Measurements from ENCODE around the gene TBL1X.
"Not testable (repeated sequence)": the region's sequence is repeated elsewhere in the genome, so short reads cannot be mapped to it uniquely, and the experiment has no call there.

Gene TBL1X

DNA sequence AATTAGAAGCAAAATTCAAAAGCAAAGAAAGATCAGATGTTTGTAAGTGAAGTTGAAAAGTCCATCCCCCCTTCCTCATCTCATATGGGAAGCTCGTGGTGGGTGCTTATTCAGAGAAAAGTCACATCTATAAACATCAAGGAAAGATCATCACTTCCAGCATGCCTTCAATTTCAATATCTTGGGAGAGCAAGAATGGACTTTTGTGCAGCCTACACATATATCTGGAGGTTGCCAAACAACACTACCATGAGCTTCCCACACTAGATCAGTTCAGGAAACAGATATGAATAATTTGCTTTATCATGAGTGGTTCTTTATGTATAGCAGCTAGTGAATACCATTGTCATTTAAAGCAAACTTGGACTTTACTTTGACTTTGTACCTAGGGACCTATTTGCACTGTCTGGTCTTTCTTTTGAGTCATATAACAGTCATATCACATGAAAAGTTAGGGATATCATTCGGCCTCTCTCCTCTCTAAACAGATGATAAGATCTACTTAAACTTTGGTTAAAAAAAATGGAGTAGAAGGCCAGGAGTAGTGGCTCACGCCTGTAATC lies 5.6 kb upstream of the TBL1X start:
- ATAC-seq = no peak
- DNase-seq = no peak

DNA sequence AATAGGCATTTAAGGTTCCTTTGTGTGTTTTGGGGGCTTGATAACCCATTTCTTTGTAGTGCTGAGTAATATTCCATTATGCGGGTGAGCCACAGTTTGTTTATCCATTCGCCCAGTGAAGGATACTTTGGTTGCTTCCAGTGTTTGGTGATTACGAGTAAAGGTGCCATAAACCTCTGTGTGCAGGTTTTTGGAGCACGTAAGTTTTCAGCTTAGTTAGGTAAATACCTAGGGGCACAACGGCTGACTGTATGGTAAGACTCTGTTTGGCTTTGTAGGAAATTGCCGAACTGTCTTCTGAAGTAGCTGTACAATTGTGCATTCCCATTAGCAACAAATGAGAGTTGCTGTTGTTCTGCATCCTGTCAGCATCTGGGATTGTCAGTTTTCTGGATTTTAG lies 3.8 kb upstream of the TBL1X start:
- no peak for ATAC-seq
- DNase-seq = no peak

DNA sequence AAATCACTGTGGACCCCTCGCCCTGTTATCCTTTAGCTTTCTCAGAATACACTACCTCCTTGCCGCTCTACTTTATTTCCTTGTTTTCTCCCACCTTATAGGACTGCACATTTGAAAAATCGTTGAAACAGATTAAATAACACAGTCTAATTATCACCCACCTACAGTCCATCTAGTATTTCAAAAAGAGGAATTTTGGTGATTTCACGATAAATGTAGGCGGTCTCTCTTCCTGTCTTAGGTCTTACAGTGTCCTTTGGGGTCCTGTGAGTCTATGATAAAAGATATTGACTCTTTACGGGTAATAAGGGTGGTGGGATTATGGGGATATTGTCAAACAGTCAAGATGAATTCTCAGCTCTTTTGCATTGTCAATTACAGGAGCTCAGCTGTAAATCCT lies 2.4 kb upstream of the TBL1X start:
- DNase-seq = no peak
- no peak for ATAC-seq

DNA sequence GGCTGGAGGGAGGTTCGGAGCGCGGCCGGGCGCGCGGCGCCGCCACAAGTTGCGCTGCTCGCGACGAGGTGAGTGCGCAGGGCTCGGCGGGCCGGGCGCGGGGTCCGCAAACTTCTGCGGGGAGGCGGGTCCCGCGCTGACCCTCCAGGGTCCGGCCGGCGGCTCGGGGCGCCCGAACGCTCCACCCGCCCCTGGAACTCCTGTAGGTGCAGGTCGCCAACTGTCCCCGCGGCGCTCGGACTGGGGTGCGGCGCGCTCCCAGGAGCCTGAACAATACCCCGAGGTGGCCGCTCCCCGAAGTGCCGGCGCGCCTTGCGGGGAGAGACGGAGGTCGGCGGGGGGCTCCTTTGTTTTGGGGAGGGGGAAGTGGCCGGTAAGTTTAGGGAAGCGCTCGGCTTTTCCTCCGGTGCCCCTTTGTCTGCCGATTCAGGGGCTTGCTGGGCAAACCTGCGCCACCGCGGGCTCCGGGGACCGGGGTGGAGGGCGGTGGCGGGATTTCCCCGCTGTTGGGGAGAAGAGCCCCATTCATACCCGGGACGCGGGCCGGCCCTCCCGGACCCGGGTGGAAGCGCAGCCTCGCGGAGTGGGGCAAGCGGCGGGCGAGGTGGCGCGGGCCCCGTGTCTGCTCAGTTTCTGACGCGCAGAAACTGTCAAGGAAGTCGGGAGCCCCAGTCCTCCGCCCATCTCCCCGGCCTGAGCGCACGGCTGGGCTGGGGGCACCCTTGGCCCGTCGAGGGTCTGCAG lies 694 bp downstream of the TBL1X start:
- ATAC-seq = no peak

DNA sequence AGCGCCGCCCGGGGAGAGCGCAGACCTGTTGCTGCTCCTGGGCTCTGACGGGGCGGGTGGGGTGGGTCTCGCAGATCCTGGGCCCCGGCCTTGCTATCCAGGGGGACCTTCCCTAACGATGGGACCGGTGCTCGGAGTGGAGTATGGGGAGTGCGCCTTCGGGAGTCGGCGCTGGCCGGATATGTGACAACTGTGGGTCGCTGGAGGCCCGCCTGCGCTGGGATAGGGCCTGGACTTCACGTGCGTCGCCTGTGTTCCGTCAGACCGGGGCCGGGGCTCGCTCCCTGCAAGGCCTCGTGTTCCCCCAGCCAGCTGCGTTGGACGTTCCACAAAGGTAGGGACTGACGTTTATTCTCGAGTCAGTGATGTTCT lies 1.3 kb downstream of the TBL1X start:
- DNase-seq (peak; percentile 36), ATAC-seq (no peak)

More for the DNA sequence above, 694 bp downstream of the TBL1X start:
- DNase-seq = peak; percentile 46

DNA sequence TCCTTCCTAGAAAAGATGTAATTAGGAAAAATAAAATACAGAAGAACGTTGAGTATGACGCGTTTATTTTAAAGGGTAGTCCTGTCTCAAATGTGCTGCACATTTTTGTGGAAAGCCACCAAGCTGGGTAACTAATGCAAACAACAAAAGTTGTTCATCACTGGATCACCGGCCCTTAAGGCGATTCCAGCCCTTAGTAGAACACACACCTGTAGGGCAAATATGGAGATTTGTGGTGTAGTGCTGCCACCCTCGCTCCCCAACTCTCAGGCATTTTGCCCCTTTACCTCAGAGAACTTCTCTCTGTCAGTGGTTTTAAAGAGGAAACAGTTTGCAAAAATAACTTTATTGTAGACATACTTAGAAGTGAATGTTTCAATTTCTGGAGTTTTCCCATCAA lies 1.9 kb downstream of the TBL1X start:
- ATAC-seq (no peak), DNase-seq (no peak)

DNA sequence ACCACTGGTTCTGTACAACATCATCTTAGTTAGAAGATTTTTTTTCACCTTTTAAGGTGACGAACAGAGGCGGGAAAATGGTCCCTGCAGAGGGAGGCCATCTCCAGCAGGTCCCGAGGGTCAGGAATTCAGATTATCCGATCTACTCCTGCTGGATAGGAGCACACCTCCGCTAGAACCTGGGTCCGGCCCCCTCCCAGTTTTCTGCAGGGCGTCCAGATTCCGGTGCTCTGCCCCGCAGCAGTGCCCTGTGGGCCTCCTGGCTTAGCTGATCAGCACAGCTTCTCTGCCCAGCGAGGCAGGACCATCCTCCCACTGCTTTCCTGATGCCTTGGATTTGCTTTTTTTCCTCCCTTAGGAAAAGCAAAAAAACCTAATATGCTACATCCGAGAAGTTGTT lies 2.3 kb downstream of the TBL1X start:
- DNase-seq (no peak), ATAC-seq (no peak)

DNA sequence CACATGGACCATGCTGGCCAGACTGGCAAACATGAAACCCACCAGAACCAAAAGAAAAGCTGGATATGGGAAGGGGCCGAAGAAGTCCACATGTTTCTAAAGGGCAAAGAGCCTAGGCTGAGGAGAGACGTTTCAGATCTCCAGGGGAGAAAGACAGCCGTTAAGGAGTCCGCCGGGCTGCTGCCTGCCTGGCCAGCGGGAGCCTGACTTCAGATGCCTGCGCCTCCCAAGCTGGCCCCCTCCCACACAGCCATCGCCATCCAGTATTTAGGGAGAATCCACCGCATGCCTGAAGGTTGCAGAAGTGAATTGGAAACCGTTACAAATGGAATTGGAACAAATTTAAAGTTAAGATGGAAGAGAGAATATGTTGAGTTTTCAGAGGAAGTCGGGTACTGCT lies 2.9 kb downstream of the TBL1X start:
- no peak for DNase-seq
- ATAC-seq = no peak

DNA sequence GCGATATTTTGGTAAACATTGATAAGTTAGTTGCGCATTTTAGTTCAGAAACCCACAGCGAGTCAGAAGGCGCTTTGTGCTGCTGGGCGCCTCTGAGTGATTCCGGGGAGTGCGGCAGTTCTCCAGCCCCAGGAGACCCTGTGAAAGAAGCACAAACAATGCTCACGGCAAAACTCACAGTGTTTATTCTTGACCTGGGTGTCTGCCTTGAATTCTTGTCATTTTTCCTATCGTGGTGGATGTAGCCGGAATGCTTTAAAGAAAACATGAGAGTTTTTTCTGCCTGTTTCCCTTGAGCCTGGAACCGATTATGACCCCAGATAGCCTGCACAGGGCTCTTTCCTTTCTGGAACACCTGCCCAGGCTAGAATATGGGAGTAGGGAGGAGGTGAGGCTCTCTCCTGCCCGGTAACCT lies 6.7 kb downstream of the TBL1X start:
- ATAC-seq (no peak), DNase-seq (no peak)

DNA sequence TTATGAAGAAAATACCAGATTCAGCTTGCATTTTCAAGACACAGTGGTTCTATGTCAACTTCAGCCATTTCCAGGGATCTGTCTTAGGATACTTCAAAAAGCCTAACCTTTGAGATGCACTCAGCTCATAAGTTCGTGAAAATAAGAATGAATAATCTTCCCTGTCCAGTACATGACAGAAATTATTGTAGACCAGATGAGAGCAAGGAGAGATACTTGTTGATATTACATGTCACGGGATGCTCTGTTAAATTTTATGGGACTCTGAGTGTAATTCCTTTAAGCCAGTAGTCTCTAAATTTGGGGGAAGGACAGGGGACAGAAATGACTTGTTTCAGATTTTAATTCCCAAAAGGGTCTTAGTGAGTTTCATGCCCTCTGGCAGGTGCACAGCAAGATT lies 8.8 kb downstream of the TBL1X start:
- ATAC-seq = no peak
- DNase-seq = no peak

DNA sequence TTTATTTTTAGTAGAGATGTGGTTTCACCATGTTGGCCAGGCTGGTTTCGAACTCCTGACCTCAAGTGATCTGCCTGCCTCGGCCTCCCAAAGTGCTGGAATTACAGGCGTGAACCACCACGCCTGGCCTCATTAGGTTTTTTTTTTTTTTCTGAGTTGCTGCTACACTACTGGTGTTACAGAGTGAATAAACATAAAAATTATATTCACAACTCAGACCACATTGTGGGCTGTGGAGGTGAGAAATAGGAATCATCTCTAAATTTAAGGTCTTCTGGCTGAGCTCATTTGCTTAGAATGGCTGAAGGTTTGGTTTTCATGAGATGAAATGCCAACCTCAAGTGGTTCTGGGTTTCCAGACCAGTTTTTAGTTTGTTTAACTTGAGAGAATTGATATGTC lies 10.6 kb downstream of the TBL1X start:
- peak; percentile 52 for ATAC-seq
- not testable (repeated sequence) for DNase-seq

DNA sequence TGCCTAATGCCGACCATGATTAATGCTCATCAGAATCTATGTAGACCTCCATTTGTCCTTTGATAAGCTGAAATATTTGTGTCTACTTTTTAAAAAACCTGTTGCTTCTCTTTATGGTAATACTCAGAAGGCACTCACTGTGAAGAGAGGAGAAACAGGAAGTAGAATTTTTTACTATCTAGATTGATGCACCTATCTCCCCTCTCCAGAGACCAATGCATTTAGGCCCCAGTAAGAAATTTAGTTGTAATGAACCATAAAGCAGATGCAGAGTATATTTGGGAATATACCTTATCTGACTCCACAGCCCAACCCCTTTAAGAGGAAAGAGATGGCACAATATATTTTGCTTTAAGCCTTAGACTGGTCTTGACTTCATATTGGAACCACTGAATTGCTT lies 11.1 kb downstream of the TBL1X start:
- DNase-seq (no peak), ATAC-seq (no peak)

DNA sequence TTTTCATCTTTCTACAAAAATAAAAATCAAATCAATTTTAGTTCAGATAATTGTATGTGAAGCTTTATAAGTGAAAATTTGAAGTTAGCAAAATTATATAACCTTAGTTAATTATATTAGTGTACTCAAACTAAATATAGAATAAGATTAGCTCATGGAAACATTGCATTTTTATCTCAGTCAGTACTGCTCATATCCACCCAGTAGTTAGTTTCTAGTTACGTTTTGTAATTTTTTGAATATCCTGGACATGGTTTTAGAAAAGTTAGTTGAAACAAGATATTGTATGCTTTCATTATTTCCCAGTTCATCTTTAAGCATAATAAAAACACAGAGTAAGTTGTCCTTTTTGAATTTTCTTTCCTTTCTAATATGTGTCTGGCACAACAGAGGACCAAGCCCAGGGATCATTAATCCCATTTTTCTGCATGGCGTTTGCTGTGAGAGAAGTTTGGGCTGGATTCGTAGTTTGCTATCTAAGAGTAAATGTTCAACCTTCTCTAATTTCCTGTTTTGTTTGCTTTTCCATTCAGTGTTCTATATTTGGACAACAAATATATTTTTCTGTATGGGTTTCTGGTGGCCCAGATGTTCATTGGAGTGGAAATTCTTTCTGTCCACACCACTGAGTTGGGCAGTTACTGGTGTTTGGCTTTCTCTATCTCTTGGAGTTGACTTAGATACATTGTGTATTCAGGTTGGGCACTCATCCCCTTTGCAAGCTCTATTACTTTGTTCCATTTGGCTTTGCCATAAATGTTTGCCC lies 12.1 kb downstream of the TBL1X start:
- DNase-seq (no peak), ATAC-seq (no peak)

DNA sequence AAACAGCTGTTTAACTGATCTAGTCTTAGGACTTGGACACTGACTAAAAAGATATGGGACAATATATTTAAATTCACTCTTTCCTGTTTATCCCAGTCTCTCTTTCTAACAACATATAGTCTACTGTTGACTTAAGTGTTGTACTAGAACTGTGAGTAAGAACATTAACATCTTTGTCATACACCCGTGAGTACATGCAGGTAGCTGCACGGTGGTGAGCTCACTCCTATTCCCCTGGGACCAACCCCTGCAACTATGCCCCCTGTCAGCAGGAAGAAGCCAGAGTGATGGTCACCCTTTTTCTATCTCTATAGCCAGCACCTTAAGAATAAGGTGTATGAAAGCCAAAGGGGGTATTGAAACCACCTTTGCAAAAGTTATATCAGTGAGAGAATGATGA lies 17.6 kb downstream of the TBL1X start:
- no peak for DNase-seq

DNA sequence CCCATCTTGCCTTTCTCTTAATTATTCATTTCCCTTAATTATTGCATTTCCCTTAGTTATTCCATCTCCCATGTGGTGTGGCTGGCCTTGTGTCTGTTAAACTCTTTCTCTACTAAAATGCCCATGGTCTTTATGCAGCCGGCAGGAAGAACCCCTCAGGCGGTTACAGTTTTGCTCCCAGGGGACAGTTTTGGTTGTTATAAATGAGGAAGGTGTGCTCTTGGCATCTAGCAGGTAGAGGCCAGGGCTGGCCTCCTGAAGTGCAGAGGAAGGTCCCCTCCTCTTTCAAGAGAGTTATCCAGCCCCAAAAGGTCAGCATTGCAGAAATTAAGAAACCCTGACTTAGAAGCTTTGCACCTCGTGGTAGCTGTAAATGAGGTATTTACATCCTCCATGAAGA lies 18.0 kb downstream of the TBL1X start:
- ATAC-seq = no peak
- no peak for DNase-seq

More for the DNA sequence above, 17.6 kb downstream of the TBL1X start:
- no peak for ATAC-seq

DNA sequence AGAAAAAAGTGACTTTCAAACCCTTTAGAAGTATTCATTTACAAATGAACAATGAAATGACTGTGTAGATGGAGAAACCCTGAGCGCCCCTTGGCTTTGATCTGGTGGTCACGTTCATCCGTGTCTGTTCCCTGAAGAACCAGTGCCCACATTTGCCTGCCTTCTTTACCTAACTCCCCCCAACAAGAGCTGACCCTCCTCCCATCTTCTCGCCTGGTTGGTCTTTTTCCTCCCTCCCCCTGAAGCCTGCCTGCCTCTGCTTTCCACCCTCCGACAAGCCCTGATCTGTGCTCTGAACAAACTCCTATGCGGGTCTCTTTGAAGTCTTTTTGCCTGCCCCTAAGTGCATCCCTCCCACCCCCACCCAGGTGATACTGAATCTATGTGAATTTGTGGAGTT lies 18.5 kb downstream of the TBL1X start:
- ATAC-seq (no peak), DNase-seq (no peak)

DNA sequence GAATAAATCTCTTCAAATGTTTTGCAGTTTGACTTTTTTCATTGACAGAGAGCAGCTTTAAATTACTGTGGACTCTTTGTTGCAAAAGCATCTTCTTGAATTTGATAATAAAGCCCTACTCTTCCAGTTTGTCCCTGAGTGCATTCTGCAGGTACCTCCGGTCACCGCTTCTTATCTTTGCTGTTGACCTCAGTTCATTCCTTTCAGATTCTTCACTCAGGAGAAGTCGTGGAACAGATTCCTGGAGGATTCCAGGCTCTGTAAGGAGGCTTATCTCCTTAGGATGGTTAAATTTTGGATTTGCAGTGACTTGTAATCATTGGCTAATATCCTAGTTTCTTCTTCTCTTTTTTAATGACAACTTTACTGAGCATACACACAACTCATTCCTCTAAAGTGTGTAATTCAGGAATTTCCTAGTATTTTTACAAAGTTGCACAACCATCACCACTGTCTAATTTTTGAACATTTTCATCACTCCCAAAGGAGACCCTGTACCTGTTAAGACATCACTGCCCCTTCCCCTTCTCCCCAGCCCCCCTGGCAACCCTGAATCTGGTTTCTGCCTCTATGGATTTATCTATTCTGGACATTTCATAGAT lies 22.0 kb downstream of the TBL1X start:
- no peak for ATAC-seq
- no peak for DNase-seq

DNA sequence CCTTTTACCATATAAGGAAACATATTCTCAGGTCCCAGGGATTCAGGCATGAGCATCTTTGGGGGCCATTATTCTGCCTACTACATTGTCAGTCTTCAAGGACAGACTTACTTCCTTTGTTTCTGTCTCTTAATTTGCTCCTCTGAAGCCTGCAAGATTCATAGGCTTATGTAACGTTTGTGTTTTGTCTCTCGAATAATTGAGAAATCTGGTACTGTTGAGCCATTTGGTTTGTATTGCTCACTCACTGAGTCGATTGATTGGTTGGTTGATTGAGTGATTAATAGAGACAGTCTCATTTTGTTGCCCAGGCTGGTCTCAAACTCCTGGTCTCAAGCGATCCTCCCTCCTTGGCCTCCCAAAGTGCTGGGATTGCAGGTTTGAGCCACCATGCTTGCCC lies 23.7 kb downstream of the TBL1X start:
- no peak for ATAC-seq

DNA sequence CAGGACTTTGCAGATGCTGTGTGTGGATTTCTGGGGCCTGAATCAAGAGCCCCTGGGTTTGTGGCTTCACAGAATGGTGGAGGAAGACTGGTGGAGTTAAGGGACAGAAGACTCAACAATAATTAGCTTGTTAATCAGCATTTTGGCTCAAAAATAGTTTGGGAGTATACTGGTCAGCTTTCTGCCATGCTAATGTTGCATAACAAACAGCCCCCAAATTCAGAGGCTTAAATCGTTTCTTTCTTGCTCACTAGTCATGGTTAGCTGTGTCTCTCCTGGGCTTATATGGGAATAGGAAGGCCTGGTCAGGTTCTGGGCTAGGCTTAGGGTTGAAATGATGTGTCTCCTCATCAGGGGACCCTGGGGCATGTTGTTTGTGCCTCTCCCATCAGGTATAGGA lies 24.4 kb downstream of the TBL1X start:
- ATAC-seq (no peak), DNase-seq (no peak)

More for the DNA sequence above, 23.7 kb downstream of the TBL1X start:
- no peak for DNase-seq

DNA sequence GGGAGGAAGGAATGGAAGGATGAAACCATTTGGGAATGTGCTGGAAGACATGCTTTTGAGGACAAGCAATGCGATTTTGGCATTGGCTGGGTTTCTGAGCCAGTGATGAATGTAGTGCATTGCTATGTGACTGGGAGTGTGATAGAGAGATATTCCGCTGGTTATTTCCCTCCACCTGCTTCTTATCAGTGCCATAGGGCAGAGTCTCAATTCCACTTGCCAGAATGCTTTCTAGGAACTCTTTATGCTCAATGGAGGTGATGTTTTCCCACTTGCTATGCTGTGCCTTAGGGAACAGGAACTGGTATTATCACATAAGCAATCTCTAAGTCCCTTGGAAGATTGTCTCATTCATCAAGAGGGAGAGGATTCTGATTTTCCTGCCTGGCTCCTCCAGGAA lies 28.0 kb downstream of the TBL1X start:
- ATAC-seq = no peak
- no peak for DNase-seq

DNA sequence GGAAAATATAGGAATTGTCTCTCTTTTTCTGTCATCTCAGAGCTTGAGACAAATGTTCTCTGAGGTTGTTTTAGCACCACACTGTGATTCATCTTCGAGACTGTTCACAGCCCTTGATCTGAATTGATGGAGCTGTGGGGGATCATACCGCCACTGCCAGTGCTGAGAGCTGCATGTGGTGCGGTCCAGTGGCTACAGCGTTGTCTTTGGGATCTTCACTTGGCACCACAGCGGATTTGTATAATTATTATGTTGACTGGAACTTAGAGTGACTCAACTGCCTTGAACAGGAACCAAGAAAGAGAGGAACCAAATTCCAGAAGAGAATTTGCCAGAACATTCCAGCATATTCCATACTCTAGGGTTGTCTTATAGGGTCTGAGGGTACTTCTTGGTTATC lies 29.1 kb downstream of the TBL1X start:
- no peak for ATAC-seq
- no peak for DNase-seq

DNA sequence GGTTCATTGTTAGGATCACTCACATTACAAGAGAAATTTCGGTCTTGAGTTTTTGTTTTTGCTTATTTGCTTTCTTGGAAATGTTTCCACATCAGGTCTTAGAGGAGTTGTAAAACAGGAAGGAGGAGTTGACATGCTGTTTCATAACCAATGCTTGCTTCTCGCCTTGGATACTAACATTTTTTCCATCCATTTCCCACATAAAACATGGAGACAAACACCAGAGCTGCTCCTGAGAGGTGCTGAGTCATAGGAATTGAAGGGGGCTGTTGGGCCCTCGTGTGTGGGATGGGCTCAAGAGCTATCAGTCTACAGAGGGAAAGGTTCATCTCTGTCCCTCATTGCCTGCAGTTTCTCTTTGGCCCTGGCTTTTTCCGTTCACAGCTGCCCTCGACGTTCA lies 29.9 kb downstream of the TBL1X start:
- DNase-seq (no peak), ATAC-seq (no peak)

DNA sequence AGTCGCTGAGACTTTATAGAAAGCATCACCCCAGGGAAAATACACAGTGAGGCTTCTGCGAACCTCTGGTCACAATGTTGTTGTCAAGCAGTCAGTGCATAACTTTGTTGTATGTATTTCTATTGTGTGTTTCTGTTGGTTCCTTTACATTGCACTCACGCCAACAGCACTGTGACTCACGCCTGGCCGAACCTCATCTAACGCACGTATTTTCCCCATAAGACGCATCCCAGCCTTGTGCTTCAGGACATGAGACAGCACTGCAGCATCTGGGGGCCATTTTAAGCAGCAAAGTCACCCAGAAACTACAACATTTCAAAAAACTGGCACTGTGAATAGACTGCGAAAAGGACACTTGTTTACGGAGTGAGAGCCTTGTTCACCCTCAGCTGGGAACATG lies 30.6 kb downstream of the TBL1X start:
- ATAC-seq (no peak), DNase-seq (no peak)
